Measurements from ENCODE around the gene ARRDC2.
"Not testable (repeated sequence)": the region's sequence is repeated elsewhere in the genome, so short reads cannot be mapped to it uniquely, and the experiment has no call there.

Gene ARRDC2

GRCh38 chr19:18017275-18018083 is 9.5 kb downstream of the ARRDC2 start:
- no peak for DNase-seq

GRCh38 chr19:18020212-18021085 is 12.5 kb downstream of the ARRDC2 start:
- DNase-seq: no peak

GRCh38 chr19:18021121-18021755 is 13.3 kb downstream of the ARRDC2 start:
- peak; percentile 93 for DNase-seq

- no peak for DNase-seq
Measured at GRCh38 chr19:18023622-18024251, 15.8 kb downstream of the ARRDC2 start.

GRCh38 chr19:18027151-18027550 is 19.2 kb downstream of the ARRDC2 start:
- no peak for DNase-seq

GRCh38 chr19:18029617-18030338 is 21.8 kb downstream of the ARRDC2 start:
- DNase-seq: no peak

GRCh38 chr19:18031401-18031800 is 23.4 kb downstream of the ARRDC2 start:
- not testable (repeated sequence) for DNase-seq

GRCh38 chr19:18032102-18032501 is 24.1 kb downstream of the ARRDC2 start:
- DNase-seq: not testable (repeated sequence)

GRCh38 chr19:18041054-18041453 is 33.1 kb downstream of the ARRDC2 start:
- no peak for DNase-seq

GRCh38 chr19:18043676-18044075 is 35.7 kb downstream of the ARRDC2 start:
- DNase-seq: no peak

- no peak for DNase-seq
Measured at GRCh38 chr19:18044825-18045304, 36.9 kb downstream of the ARRDC2 start.

- no peak for DNase-seq
Measured at GRCh38 chr19:18045307-18046050, 37.5 kb downstream of the ARRDC2 start.

- DNase-seq: peak; percentile 75
Measured at GRCh38 chr19:18046059-18046718, 38.2 kb downstream of the ARRDC2 start.

GRCh38 chr19:18049385-18049784 is 41.4 kb downstream of the ARRDC2 start:
- no peak for DNase-seq

- DNase-seq: no peak
Measured at GRCh38 chr19:18051887-18052286, 43.9 kb downstream of the ARRDC2 start.

GRCh38 chr19:18053576-18054219 is 45.7 kb downstream of the ARRDC2 start:
- no peak for DNase-seq

GRCh38 chr19:18055967-18056366 is 48.0 kb downstream of the ARRDC2 start:
- DNase-seq: no peak

GRCh38 chr19:18057557-18057956 is 49.6 kb downstream of the ARRDC2 start:
- no peak for DNase-seq

- peak; percentile 46 for DNase-seq
Measured at GRCh38 chr19:18058208-18059009, 50.4 kb downstream of the ARRDC2 start.
